Epithelial cell of proximal tubule (primary cell): Measurements from ENCODE around the gene ADCY5. TPM values are rescaled to one million over a fixed set of nuclear protein-coding genes. Genes with fewer than 3 reads are reported as not detected.

Source experiments
- DNase-seq: peaks from one replicate; pipeline ENCODE4 v3.0.0-alpha.2; 2011; ENCODE audit warnings: low read depth
- H3K4me3 ChIP-seq: 2 replicates; pipeline ENCODE4 v1.5.1; 2011; ENCODE audit warnings: low read depth, mild to moderate bottlenecking, low read length
- total RNA-seq: library from RNA; depleted of rRNA; stranded (reverse); fragments of >200 nt; gene quantifications from 2 replicates; pipeline ENCODE4 v1.2.3, GENCODE V29; 2015
- TF ChIP-seq, protein P1 (sequence below): conservative IDR thresholded peaks from 2 replicates; pipeline ENCODE4 v1.5.1; 2012; ENCODE audit warnings: low read depth, mild to moderate bottlenecking, low read length

The ADCY5 gene
- total RNA-seq, 1 donor from 2014 or later, result 2.7 TPM

- TF ChIP-seq, protein P1, sequence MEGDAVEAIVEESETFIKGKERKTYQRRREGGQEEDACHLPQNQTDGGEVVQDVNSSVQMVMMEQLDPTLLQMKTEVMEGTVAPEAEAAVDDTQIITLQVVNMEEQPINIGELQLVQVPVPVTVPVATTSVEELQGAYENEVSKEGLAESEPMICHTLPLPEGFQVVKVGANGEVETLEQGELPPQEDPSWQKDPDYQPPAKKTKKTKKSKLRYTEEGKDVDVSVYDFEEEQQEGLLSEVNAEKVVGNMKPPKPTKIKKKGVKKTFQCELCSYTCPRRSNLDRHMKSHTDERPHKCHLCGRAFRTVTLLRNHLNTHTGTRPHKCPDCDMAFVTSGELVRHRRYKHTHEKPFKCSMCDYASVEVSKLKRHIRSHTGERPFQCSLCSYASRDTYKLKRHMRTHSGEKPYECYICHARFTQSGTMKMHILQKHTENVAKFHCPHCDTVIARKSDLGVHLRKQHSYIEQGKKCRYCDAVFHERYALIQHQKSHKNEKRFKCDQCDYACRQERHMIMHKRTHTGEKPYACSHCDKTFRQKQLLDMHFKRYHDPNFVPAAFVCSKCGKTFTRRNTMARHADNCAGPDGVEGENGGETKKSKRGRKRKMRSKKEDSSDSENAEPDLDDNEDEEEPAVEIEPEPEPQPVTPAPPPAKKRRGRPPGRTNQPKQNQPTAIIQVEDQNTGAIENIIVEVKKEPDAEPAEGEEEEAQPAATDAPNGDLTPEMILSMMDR, result no peak
- DNase-seq, result no peak
- no peak overlapping the region for H3K4me3 ChIP-seq
Observed at GRCh38 chr3:123271466-123272159, 177.3 kb downstream of the ADCY5 start.

- TF ChIP-seq, protein P1, result no peak
- no peak overlapping the region for H3K4me3 ChIP-seq
- DNase-seq, result no peak
Observed at GRCh38 chr3:123270818-123271217, 178.1 kb downstream of the ADCY5 start.

- TF ChIP-seq, protein P1, result peak; percentile 7
- DNase-seq, result no peak
- no peak overlapping the region for H3K4me3 ChIP-seq
Observed at GRCh38 chr3:123267821-123268220, 181.1 kb downstream of the ADCY5 start.

- TF ChIP-seq, protein P1, result no peak
- no peak overlapping the region for H3K4me3 ChIP-seq
- no peak for DNase-seq
Observed at GRCh38 chr3:123263941-123264340, 184.9 kb downstream of the ADCY5 start.

- no peak for DNase-seq
- H3K4me3 ChIP-seq, result no peak overlapping the region
- TF ChIP-seq, protein P1, result no peak
Observed at GRCh38 chr3:123262868-123263267, 186.0 kb downstream of the ADCY5 start.

- no peak for DNase-seq
- no peak overlapping the region for H3K4me3 ChIP-seq
- TF ChIP-seq, protein P1, result no peak
Observed at GRCh38 chr3:123262226-123262625, 186.7 kb downstream of the ADCY5 start.

- DNase-seq, result no peak
- H3K4me3 ChIP-seq, result no peak overlapping the region
- TF ChIP-seq, protein P1, result no peak
Observed at GRCh38 chr3:123261666-123262065, 187.2 kb downstream of the ADCY5 start.
